MM.1S (cell line): ENCODE measurements around the gene OSER1.

Source experiments
- DNase-seq: peaks from one replicate; pipeline ENCODE4 v3.0.0-alpha.2; 2015
- H2AFZ ChIP-seq: fragments of 300-600 bp; sonication (generic); 2 replicates; pipeline ENCODE4 v1.6.0; 2016; ENCODE audit warnings: antibody characterized with exemption, low read length
- H3F3A ChIP-seq: fragments of 300-600 bp; sonication (generic); 2 replicates; pipeline ENCODE4 v1.6.1; 2016; ENCODE audit warnings: mild to moderate bottlenecking, antibody characterized with exemption, low read length, moderate library complexity, mixed read lengths; ENCODE audit not compliant: insufficient read depth
- H3K27ac ChIP-seq: fragments of 300-600 bp; sonication (generic); 2 replicates; pipeline ENCODE4 v1.5.1; 2016; ENCODE audit warnings: mild to moderate bottlenecking, low read length
- H3K27me3 ChIP-seq: fragments of 300-600 bp; sonication (generic); replicated peaks from 2 replicates; pipeline ENCODE4 v1.6.0; 2016; ENCODE audit warnings: low read length; ENCODE audit not compliant: insufficient read depth
- H3K36me3 ChIP-seq: fragments of 300-600 bp; sonication (generic); replicated peaks from 2 replicates; pipeline ENCODE4 v1.6.1; 2016; ENCODE audit warnings: mild to moderate bottlenecking, low read length, mixed read lengths; ENCODE audit not compliant: insufficient read depth
- H3K4me1 ChIP-seq: fragments of 300-600 bp; sonication (generic); 2 replicates; pipeline ENCODE4 v1.6.1; 2016; ENCODE audit warnings: low read length, mixed read lengths
- H3K4me2 ChIP-seq: fragments of 300-600 bp; sonication (generic); 2 replicates; pipeline ENCODE4 v1.6.0; 2016; ENCODE audit warnings: low read depth, low read length
- H3K4me3 ChIP-seq: fragments of 300-600 bp; sonication (generic); 2 replicates; pipeline ENCODE4 v1.5.1; 2016; ENCODE audit warnings: low read length, mixed read lengths
- H3K79me2 ChIP-seq: fragments of 300-600 bp; sonication (generic); 2 replicates; pipeline ENCODE4 v1.6.1; 2016; ENCODE audit warnings: mixed run types, low read length, mixed read lengths
- H3K9ac ChIP-seq: fragments of 300-600 bp; sonication (generic); 2 replicates; pipeline ENCODE4 v1.6.1; 2016; ENCODE audit warnings: low read length, mixed read lengths
- H3K9me2 ChIP-seq: fragments of 300-600 bp; sonication (generic); replicated peaks from 2 replicates; pipeline ENCODE4 v1.6.1; 2016; ENCODE audit warnings: mild to moderate bottlenecking, low read length, mixed read lengths; ENCODE audit not compliant: insufficient read depth
- H3K9me3 ChIP-seq: fragments of 300-600 bp; sonication (generic); replicated peaks from 2 replicates; pipeline ENCODE4 v1.6.1; 2016; ENCODE audit warnings: mild to moderate bottlenecking, low read length, mixed read lengths; ENCODE audit not compliant: insufficient read depth
- H4K20me1 ChIP-seq: fragments of 300-600 bp; sonication (generic); 2 replicates; pipeline ENCODE4 v1.6.1; 2016; ENCODE audit warnings: mild to moderate bottlenecking, low read length, moderate library complexity, mixed read lengths; ENCODE audit not compliant: insufficient read depth
- CTCF ChIP-seq: fragments of 300-600 bp; sonication (generic); IDR thresholded peaks from 2 replicates; pipeline ENCODE4 v1.5.1; 2016; ENCODE audit warnings: antibody characterized with exemption, low read length, mixed read lengths
- EZH2 ChIP-seq: fragments of 300-600 bp; sonication (generic); optimal IDR thresholded peaks from 2 replicates; pipeline ENCODE3; 2017; ENCODE audit warnings: low read depth, mild to moderate bottlenecking, antibody characterized with exemption, low read length, mixed read lengths
- EZH2phosphoT487 ChIP-seq: fragments of 300-600 bp; sonication (generic); IDR thresholded peaks from 2 replicates; pipeline ENCODE4 v1.6.1; 2018; ENCODE audit warnings: antibody characterized with exemption, low read length

OSER1 gene

GRCh38 chr20:44159125-44159524 lies 51.4 kb downstream of the OSER1 start:
- Histone ChIP-seq H3K4me1 (no peaks in the 10 kb centered on the region), H3F3A (no peaks in the 10 kb centered on the region), H3K4me2 (no peak overlapping the region), H3K36me3 (no peaks in the 10 kb centered on the region), H3K27me3 (peaks cover 7% of the 10 kb centered on the region; the same call in 1 of the 2 replicates), H3K9me3 (no peaks in the 10 kb centered on the region), H3K27ac (no peak overlapping the region), H3K4me3 (no peak overlapping the region), H3K9me2 (no peaks in the 10 kb centered on the region), H3K9ac (no peak overlapping the region), H4K20me1 (no peaks in the 10 kb centered on the region), H3K79me2 (no peaks in the 10 kb centered on the region), H2AFZ (no peak overlapping the region)
- DNase-seq: no peak
- no peak for TF ChIP-seq CTCF
- no peak for TF ChIP-seq EZH2
- no peak for TF ChIP-seq EZH2phosphoT487

GRCh38 chr20:44157061-44157460 lies 53.5 kb downstream of the OSER1 start:
- Histone ChIP-seq H3K79me2 (no peaks in the 10 kb centered on the region), H3K27ac (no peak overlapping the region), H4K20me1 (no peaks in the 10 kb centered on the region), H3K4me2 (no peak overlapping the region), H3K4me1 (no peaks in the 10 kb centered on the region), H3K4me3 (no peak overlapping the region), H3F3A (no peaks in the 10 kb centered on the region), H3K9me3 (no peaks in the 10 kb centered on the region), H3K9ac (no peak overlapping the region), H3K9me2 (no peaks in the 10 kb centered on the region), H3K36me3 (no peaks in the 10 kb centered on the region), H2AFZ (no peak overlapping the region), H3K27me3 (peaks cover 7% of the 10 kb centered on the region; the same call in 1 of the 2 replicates)
- no peak for TF ChIP-seq EZH2
- no peak for TF ChIP-seq EZH2phosphoT487
- TF ChIP-seq CTCF: no peak
- DNase-seq: no peak

GRCh38 chr20:44154521-44155001 lies 56.0 kb downstream of the OSER1 start:
- no peak for DNase-seq
- H3K4me3 ChIP-seq: no peak overlapping the region
- no peak for TF ChIP-seq CTCF
- no peak for TF ChIP-seq EZH2phosphoT487
- TF ChIP-seq EZH2: no peak
- H3K27ac ChIP-seq: no peak overlapping the region
- no peak overlapping the region for H2AFZ ChIP-seq
- H3K9ac ChIP-seq: no peak overlapping the region
- H3K79me2 ChIP-seq: no peaks in the 10 kb centered on the region
- no peaks in the 10 kb centered on the region for H3K36me3 ChIP-seq
- H3K4me1 ChIP-seq: no peaks in the 10 kb centered on the region
- no peaks in the 10 kb centered on the region for H3F3A ChIP-seq
- H3K4me2 ChIP-seq: no peak overlapping the region
- H4K20me1 ChIP-seq: no peaks in the 10 kb centered on the region
- no peaks in the 10 kb centered on the region for H3K9me2 ChIP-seq
- peaks cover 7% of the 10 kb centered on the region; the same call in 1 of the 2 replicates for H3K27me3 ChIP-seq
- H3K9me3 ChIP-seq: no peaks in the 10 kb centered on the region
